CD4-positive, alpha-beta T cell treated with Interleukin-17A for 1 hour (primary cell): Measurements from ENCODE around the gene SERPINA5.
"Not testable (repeated sequence)": the region's sequence is repeated elsewhere in the genome, so short reads cannot be mapped to it uniquely, and the experiment has no call there.

Experiments used
- DNase-seq: peaks from one replicate; pipeline ENCODE4 v3.0.0-alpha.2; 2020

Gene SERPINA5

DNA sequence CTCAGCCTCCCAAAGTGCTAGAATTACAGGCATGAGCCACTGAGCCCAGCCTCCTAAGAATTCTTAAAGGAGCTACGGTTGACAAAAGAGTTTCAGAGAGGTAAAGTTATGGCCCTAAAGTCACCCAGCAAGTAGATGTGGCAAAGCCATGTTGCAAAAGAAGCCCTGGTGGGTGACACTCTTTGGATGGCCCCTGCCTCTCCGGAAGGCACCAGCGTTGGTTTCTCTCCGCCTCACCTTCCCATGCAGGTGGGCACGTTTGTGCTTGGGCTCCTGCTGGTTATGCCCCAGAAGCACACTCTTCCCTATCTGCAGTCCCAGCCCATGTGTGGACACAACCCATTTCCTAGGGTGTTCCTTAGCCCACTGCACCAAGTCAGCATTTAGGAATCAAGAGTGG, 21.5 kb downstream of the SERPINA5 start:
- no peak for DNase-seq

- DNase-seq = no peak
Observed at GRCh38 chr14:94605361-94605760, 24.1 kb downstream of the SERPINA5 start.

GRCh38 chr14:94608966-94609365, 27.7 kb downstream of the SERPINA5 start:
- not testable (repeated sequence) for DNase-seq

DNA sequence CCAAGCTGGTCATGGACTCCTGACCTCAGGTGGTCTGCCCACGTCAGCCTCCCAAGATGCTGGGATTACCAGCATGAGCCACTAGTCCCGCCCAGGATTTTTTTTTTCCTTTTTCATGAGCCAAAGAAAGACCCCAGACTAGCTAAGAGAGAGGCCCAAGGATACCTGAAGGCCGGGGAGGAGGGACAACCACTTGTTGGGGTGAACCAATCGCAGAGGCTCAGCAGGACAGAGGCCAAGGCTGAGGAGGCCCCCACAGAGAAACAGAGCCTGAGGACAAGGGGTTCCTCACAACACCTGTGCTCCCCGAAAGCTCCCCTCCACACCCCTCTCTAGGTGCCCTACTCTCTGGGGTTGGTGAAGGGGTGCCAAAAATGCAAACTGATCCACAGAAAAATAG, 30.0 kb downstream of the SERPINA5 start:
- DNase-seq = no peak

- no peak for DNase-seq
Observed at GRCh38 chr14:94612174-94612573, 30.9 kb downstream of the SERPINA5 start, which contains the start of gene SERPINA3. SERPINA3 (plus strand) TSS chr14:94612391; CDS start chr14:94614442, 2,051 bp downstream.

DNA sequence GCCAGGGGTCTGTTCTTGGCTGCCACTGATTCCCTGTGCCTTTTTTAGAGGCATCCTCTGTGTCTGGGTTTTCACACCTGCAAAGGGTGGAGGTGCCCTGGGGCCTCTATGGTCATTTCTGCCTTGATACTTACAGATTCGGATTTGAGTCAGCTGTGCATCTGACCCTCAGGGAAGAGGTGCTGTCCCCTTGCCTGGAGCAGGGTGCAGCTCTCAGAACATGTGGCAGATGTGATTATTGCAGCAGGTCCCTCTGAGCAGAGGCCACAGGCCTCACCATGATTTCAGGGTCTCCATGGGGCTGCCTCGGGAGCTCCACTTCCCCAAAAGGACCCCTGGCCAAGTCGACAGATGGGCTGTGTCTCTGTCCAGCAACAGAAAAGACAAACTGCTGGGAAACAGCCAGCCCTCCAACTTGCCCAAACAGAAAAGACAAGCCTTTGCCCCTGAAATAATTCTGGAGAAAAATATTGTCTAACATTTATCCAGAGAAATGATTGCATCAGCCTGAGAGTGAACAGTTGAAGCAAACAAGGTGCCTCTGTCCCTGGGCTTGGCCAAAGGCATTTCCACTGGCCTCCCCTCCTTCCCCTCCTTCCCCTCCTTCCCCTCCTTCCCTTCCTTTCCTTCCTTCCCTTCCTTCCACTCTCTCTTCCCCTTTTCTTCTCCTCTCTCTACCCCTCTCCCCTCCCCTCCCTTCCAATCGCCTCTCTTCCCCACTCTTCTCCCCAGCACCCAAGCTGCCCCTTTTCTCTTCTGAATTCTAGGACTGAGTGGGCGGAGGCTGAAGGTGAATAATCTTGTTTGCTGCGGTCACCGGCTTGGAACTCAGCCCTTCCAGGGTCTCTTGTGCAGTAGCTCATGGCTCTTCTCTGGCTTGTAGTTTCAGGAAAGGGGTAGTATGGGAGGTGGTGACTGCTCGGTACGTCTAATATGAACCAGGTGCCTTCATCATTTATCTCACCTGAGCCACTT, 31.6 kb downstream of the SERPINA5 start:
- DNase-seq = no peak

- DNase-seq = no peak
Observed at GRCh38 chr14:94613720-94614644, 32.8 kb downstream of the SERPINA5 start.

GRCh38 chr14:94614802-94615201, 33.6 kb downstream of the SERPINA5 start:
- DNase-seq = no peak

DNA sequence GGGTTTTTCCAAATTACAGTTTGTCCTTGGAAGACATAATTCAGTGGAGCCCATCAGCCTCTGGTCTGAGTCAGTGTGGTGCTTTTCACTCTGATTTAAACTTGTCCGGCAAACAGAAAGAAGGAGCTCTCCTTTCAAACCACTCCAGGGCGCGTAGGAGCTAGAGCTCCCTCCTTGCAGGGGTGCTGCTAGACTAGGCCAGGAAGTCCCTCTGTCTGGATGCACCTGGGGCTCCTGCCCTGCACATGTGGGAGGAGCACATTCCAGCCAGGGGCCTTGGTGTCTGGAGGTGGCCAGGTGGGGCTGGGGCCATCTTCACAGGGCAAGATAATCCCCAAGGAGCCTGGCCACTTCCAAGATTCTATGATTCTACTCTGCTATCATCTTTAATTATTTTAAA, 34.0 kb downstream of the SERPINA5 start:
- no peak for DNase-seq

GRCh38 chr14:94615823-94616570, 34.8 kb downstream of the SERPINA5 start:
- no peak for DNase-seq

GRCh38 chr14:94617366-94617941, 36.2 kb downstream of the SERPINA5 start:
- DNase-seq = no peak

- DNase-seq = no peak
Observed at GRCh38 chr14:94617988-94618822, 37.0 kb downstream of the SERPINA5 start.

GRCh38 chr14:94619297-94619696, 38.1 kb downstream of the SERPINA5 start:
- DNase-seq = no peak

- DNase-seq = no peak
Observed at GRCh38 chr14:94620597-94620996, 39.4 kb downstream of the SERPINA5 start.

GRCh38 chr14:94621358-94622134, 40.3 kb downstream of the SERPINA5 start:
- DNase-seq = no peak

GRCh38 chr14:94622653-94623421, 41.6 kb downstream of the SERPINA5 start:
- DNase-seq = no peak

- DNase-seq = no peak
Observed at GRCh38 chr14:94623422-94623809, 42.2 kb downstream of the SERPINA5 start.

- no peak for DNase-seq
Observed at GRCh38 chr14:94623856-94624499, 42.8 kb downstream of the SERPINA5 start.
